ENCODE results near the gene CNTF. TPM values are rescaled to one million over a fixed set of nuclear protein-coding genes. Genes with fewer than 3 reads are reported as not detected.

Gene CNTF
- total RNA-seq, 1 donor from 2014 or later, result 1.4 TPM

DNA sequence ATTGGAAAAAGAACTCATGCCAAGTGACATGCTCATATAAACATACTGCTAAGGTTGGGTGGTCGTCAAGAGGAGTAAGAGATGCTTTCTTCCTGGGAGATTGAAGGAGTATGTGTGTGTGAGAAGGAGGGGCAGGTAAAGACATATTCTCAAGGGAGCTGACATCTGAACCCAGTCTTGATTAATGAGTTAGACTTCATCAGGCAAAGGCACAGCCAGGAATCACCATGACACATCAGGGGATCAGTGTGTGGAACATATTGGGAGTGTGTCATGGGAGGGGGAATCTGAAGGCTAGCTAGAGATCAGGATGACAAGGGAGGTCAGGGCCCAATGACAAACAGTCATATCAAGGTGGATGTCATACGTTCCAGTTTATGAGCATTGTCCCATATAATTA lies 14.9 kb downstream of the CNTF start:
- ATAC-seq, result no peak
- intact Hi-C loops (cut with micrococcal nuclease), result no loop called here

DNA sequence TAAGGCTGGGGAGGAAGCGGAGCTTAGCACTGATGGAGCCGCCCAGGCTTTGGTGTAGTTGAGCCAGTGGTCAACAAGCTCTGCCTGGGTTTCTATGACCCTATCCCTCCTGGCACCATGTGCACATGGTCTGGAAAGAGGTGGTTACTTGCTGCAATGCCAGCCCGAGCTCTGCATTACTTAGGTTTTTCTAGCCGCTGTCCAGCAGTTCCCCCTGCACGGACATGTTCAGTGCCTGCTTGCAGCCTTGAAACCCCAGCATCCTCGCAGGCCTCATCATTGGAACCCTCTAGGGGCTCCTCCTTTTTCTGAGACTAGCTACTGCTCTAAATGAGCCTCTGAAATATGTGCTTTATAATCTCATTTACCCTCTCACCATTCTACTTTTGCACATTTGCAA lies 16.6 kb downstream of the CNTF start:
- intact Hi-C loops (cut with micrococcal nuclease), result no loop called here
- DNase-seq, result no peak
- ATAC-seq, result no peak

More for the DNA sequence above, 14.9 kb downstream of the CNTF start:
- no peak for DNase-seq

DNA sequence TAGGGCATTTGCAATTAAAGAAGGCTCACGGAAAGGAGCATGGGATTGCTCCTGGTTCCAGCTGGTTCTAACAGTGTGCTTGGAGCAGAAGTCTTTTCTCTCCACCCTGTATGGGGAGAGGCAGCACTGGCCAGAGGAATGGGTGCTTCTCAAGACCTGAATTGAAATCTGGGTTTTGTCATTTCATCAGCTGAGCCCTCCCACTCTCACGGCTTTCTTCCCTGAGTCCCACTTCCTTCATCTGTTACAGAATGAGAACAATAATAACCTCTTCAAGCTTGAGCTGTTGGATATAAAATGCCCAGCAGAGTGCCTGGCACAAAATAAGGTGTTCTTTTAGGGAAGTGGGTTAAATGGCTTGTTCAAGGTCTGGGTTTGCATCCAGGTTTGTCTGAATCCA lies 17.2 kb downstream of the CNTF start:
- no peak for DNase-seq
- no peak for ATAC-seq
- intact Hi-C loops (cut with micrococcal nuclease), result no loop called here

DNA sequence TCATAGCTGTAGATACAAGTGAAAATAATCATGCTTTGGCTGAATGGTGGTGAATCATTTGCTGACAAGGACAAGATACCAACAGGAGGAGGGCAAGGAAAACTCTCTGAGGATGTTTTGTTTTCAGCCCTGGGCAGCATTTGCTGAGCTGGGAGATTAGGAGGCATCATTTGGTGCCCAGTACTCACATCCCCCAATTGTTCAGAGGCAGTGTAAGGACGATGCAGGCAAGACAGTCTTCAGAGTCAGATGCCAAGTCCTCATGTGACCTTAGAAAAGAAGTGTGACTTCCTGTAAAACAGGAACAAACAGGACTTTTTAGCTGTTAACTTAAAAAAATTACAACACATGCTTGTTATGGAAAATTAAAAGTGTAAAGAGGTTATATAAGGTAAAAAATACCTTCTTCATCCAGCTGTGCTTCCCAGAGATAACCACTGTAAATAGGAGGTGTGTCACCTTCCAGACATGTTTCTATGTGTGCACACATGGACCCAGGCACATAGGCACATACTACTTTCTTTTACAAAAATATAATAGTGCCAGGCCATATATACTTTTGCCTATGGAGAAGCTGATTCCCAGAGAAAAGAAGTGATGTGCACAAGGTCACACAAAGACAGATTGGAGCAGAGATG lies 18.0 kb downstream of the CNTF start:
- intact Hi-C loops (cut with micrococcal nuclease), result no loop called here
- DNase-seq (no peak), ATAC-seq (peak; percentile 60)

DNA sequence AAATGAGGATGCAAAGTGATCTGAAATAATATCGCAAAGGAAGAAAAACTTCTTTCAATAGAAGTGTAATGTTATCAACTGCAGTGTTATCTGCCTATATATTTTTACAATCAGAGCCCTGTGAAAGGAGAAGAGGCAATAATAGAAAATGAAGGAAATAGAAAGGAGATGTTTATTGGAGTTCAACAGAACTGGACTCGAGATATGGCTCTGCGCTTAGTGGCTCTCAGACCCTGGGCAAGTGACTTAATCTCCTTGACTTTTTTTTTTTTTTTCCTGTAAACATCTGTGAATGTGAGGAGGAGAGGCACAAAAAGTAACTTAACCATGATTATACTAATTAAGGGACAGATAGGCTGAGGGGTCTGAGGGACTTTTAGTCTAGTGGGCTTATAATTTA lies 18.9 kb downstream of the CNTF start:
- ATAC-seq (no peak), DNase-seq (no peak)
- intact Hi-C loops (cut with micrococcal nuclease), result no loop called here

DNA sequence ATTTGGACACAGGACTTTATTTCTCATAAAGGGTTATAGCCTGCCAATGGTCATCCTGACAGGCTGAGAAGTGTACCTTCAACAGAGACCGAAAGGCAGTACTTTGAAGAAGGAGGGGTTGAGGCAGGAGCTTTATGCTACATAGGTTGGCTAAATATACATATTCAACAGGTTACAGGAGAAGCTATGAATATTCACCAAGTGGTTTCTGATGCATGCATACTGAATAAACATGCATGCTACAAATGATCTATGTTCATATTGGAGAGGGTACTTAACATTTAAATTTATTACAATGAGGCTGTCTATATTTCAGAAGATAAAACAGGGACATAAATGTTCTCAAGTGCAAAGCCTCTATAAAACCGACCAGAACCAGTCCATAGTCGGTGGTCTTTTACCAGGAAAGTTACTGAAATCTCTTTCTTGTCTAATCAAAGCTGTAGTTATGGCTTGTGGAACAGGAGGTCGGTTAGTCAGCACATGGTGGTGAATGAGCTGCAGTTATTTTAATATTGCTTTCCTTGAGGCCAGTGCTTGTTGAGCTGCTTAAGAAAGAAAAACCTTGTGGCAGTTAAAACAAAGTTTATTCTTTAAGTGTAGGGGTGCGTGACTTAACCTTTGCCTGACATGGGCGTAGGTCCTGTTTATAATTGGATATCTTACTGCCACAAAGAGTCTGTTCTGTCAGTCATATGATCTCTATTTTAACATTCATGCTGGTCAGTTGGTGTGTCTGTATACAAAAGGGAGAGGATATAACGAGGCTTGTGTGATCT lies 19.5 kb downstream of the CNTF start:
- no peak for DNase-seq
- ATAC-seq, result no peak
- intact Hi-C loops (cut with micrococcal nuclease), result no loop called here

DNA sequence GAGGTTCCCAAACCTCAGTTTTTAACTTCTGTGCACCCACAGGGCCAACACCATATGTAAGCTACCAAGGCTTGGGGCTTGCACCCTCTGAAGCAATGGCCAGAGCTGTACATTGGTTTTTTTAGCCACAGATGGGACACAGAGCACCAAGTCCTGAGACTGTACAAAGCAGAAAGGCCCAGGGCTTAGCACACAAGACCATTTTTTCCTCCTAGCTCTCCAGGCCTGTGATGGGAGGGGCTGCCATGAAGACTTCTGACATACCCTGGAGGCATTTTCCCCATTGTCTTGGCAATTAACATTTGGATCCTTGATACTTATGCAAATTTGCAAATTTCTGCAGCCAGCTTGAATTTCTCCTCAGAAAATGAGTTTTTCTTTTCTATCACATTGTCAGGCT lies 23.4 kb downstream of the CNTF start:
- no peak for ATAC-seq
- intact Hi-C loops (cut with micrococcal nuclease), result no loop called here
- no peak for DNase-seq

DNA sequence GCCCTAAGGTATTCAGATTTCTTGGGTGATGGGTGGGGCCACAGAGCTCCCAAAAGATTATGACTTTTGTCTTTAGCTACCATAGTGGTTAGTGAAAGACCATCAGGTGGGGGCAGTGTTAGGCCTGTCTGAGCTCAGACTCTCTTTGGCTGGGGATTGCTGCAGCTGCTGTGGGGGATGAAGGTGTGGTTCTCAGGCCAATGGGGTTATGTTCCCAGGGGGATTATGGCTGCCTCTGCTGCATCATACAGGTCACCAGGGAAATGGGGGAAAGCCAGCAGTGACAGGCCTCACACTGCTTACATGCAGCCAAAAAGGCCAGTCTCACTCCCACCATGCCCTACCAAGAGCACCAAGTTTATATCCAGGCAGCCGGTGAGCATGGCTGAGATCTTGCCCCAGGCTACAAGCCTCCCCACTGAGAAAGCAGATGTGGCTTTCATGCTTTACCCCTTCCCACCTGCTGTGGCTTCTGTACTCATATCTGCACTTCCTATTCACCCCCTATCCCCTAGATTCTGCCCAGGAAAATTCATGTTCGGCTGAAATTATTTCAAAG lies 24.8 kb downstream of the CNTF start:
- ATAC-seq, result no peak
- intact Hi-C loops (cut with micrococcal nuclease), result no loop called here
- no peak for DNase-seq

DNA sequence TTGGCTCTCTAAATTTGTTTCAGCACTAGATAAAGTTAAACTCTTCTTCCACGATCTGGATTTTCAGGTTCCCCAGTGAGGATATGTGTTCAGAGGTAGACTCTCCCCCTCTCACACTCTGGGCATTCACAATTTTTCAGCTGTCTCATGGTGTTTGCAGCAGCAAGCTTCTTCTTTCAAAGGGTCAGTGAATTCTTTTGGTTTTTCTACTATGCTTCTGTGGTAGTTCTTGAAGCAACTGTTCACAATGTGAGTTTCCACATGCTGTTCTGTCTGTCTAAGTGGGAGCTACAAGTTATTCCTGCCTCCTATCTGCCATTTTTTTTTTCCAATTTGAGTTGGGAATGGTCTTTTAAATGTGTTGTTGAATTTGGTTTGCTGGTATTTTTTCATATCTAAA lies 25.4 kb downstream of the CNTF start:
- DNase-seq (no peak), ATAC-seq (no peak)
- intact Hi-C loops (cut with micrococcal nuclease), result no loop called here

DNA sequence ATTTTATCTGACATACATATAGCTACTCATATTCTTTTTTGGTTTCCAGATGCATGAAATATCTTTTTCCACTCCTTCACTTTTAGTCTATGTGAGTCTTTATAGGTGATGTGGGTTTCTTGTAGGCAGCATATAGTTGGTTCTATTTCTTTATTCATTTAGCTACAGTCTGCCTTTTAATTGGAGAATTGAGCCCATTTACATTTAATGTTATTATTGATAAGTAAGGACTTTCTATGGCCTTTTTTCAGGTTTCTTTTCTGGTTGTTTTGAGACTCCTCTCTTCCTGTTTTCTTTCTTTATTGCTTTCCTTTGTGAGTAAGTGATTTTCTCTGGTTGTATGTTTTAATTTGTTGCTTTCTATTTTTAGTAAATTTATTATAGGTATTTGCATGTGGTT lies 27.2 kb downstream of the CNTF start:
- ATAC-seq (no peak), DNase-seq (no peak)
- intact Hi-C loops (cut with micrococcal nuclease), result no loop called here

DNA sequence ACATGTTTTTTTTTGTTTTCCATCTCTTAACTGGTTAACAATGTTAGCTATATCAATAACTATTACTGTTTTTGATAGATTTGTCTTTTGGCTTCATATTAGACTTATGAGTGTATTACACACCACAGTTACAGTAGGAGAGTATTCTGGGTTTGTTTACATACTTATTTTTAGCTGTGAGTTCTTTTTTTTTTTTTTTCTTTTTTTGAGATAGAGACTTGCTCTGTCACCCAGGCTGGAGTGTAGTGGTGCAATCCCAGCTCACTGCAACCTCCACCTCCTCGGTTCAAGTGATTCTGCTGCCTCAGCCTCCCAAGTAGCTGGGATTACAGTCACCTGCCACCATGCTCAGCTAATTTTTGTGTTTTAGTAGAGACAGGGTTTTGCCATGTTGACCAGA lies 28.0 kb downstream of the CNTF start:
- ATAC-seq (peak; percentile 53), DNase-seq (no peak)
- intact Hi-C loops (cut with micrococcal nuclease), result no loop called here

DNA sequence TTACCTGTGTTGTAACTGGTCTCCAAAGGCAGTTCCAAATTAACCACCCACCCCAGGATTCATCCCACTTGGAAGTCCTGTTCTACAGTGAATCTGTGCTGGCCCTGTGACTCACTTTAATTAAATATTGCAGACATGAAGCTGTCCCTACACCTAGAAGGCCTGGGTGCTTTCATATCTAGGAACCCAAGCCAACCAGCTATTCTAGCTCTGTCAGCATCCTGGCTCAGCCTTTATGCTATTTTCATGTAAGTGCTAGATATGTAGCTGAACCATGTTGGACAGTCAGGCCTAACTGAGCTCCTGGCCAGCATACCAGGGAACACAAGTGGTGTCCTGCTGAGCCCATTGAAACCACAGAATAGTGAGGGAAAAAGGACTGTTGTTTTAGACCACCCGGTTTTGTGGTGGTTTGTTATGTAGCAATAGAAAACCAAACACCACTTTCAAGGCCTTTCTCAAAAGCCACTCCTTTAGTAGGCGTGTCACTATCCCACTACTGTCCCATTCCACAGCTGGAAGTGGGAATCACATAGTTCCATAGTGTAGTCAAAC lies 30.3 kb downstream of the CNTF start:
- intact Hi-C loops (cut with micrococcal nuclease), result no loop called here
- ATAC-seq (peak; percentile 94), DNase-seq (no peak)

DNA sequence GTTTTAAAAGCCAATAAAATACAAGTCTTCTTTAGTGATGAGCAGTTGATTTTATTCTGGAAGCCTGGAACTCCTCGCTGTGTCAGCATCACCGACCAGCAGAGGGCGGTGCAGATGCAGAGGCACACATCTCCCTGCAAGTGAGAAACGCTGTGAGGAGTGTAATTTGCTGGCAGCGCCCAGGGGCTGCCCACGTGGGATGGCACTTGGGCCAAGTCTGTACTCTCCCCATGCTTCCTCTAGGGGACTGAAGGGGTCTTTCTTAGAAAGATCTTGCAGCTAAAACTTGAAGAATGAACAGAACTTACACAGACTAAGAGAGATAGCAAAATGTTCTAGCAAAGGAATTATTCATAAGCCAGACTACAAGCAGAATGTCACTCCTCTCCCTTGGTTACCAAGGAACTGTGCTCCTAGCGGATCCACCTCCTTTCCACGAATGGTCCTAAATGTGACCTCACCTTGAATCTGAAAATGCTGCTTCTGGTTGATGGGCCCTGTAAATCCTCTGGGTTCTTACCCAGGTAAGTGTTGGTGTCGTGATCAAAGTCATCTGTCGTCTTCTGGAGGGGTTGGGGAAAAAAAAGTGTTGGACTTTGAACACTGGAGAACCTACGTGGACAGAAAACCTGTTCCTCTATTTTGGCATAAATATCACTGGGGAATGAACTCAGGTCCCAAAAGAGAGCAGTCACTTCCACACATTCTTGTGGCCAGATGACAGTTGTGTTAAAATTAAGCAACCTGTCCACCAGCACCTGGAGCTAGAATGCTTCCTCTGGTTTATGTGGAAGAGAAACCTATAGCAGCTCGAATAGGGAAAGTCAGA lies 31.8 kb downstream of the CNTF start:
- ATAC-seq, result peak; percentile 91

DNA sequence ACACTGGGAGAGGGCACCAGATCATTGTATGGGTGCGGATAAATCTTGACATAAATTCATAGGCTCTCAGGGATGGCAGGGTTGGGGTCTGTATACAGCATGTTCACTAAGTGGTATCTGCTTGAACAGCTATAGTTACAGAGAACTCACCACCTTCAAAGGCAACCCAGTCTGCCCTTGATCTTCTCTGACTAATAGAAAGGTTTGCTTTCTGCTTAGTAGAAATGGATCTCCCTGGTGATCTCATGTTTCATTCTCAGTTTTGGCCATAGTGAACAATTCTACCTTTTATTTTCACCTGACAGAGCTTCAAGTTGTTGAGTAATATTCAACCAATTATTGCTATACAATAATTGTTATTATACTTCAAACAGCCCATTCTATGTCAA lies 32.4 kb downstream of the CNTF start:
- ATAC-seq (no peak), DNase-seq (no peak)
- intact Hi-C loops (cut with micrococcal nuclease), result no loop called here

More for the DNA sequence above, 31.8 kb downstream of the CNTF start:
- peak; percentile 90 for DNase-seq
- intact Hi-C loops (cut with micrococcal nuclease), result no loop called here

DNA sequence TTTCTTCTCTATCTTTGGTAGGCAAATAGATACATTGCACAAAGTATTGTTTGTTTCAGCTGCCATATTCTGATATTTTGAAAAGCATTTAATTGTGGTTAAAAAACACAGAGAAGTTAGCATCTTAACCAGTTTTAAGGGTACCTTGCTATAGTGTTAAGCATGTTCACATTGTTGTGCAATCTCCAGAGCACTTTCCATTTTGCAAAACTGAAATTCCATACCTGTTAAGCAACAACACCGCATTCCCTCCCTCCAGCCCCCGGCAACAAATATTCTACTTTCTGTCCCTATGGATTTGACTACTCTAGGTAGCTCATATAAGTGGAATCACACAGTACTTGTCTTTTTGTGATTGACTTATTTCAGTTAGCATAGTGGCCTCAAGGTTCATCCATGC lies 33.9 kb downstream of the CNTF start:
- intact Hi-C loops (cut with micrococcal nuclease), result no loop called here
- no peak for ATAC-seq

DNA sequence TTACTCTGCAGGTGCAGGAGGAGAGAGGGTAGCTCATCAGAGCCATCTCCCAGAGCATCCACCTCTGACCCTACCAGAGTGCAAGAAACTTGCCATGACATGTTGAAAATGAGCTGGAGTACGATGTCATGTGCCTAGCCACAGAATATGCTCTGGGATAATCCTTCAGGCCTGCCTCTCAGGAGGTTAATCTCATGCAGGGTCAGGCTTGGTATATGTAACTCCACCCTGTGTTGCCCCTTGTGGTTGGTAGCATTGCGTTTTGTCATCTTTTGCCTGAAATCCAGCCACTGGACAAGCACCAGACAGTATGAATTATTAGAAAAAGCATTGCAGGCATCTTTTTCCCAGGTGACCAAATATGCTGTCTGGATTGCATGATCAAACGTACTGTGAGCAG lies 36.2 kb downstream of the CNTF start:
- no peak for DNase-seq
- intact Hi-C loops (cut with micrococcal nuclease), result no loop called here
- no peak for ATAC-seq

More for the DNA sequence above, 33.9 kb downstream of the CNTF start:
- DNase-seq, result no peak

DNA sequence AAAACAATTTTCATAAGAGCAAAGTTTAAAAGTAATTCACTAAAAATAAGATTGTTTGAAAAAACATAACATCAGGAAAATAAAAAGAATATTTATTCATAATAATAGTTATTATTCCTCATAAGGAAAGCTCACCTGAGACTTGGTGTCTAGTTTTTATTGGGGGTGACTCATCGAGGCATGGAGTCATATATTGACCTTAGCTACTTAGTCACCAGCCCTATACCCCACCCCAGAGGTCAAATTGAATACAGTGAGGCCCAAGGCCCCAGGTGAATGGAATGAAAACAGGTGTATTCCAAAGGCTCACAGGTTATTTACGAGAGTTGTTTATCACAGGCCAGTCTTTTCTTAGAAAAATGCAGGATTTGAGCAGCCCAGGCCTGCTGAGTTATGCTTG lies 36.9 kb downstream of the CNTF start:
- ATAC-seq (no peak), DNase-seq (no peak)
- intact Hi-C loops (cut with micrococcal nuclease), result no loop called here

DNA sequence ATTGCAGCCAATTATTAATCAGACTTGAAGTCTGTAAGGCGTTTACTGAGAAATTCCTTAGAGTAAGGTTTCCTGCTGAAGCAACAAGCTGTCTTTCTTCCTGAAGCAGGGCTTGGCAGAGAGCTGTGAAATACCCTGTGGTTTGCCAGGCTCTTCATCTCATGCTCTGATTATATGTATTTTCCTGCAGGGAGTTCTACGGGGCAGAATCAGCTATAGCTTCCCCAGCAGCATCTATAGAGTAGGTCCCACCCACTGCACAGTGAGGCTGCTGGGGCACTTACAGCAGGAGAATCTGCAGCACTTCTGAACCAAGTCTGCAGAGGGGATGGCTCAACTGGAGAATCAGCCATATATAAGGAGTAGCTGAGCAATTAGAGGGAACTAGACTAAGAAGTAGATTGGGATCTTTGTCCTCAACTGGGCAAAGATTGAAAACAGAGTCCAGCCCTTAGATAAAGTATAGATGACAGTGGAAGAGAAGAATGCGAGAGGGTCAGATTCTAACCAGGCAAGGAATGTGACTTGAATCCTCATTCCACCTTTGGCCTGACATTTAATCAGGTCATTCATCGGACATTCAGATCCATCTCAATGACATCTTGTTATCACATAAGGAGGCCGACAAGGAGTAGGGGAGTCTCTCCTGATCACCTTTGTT lies 37.6 kb downstream of the CNTF start:
- DNase-seq (no peak), ATAC-seq (no peak)
- intact Hi-C loops (cut with micrococcal nuclease), result no loop called here

DNA sequence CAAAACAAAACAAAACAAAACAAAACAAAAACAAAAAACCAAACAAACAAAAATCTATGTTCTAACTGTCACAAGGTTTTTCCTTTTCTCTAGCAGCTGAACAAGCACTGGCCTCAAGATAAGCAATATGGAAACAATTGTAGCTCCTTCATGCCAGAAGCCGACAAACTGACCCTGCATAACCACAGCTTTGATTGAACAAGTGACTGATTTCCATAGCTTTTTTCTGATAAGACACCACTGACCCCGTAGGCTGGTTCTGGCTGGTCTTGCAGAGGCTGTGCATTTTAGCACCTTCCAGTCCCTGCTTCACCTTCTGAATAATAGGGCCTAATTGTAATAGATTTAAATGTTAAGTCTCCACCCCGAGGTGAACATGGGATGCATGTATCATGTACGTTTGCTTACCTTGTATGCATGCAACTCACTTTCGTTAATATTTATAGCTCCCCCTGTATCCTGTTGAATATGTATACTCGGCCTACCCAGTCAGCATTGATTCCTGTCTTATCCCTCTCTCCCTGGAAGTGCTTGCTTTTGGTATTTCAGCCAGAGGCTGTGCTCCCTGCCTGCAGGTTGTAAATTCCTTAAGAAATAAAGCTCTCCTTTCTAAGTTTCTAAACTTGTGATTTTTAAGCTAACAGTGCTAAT lies 49.6 kb downstream of the CNTF start:
- intact Hi-C loops (cut with micrococcal nuclease), result no loop called here
- ATAC-seq (no peak), DNase-seq (no peak)
